ENCODE measurements around the gene MNAT1. TPM values are rescaled to one million over a fixed set of nuclear protein-coding genes. Genes with fewer than 3 reads are reported as not detected.

The MNAT1 gene
- polyA plus RNA-seq, 3 donors, result 4.1 to 5.8 (median 4.5) TPM

DNA sequence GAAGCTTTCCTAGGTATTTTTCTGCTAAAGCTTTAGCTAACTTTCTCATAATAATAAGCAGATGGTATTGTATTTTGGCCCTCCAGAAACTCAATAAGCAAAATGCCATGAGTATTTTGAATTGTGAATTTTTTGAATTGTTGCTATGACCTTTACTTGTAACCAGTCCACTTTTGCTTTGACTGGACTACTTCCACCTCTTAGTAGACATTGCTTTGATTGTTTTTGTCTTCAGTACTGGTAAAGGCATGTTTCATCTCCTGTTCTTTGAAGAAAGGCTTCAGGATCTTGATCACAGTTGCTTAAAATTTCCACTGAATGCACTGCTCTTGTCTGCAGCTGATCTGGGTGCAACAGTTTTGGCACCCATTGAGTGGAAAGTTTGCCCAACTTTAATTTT, 144.0 kb downstream of the MNAT1 start:
- Histone ChIP-seq H3K9me3 (replicated peaks in 1 of 2; ENCODE audit: control insufficient read depth in 1 of 2, insufficient read depth in 1 of 2, low read length in 2 of 2) (peaks cover 0 to 4% of the 10 kb centered on the region in 2 donors), H3K9ac (ENCODE audit: insufficient read depth, low read length, poor library complexity, severe bottlenecking) (no peak overlapping the region), H4K20me1 (ENCODE audit: insufficient read depth, low read length) (no peaks in the 10 kb centered on the region), H3K4me2 (replicated peaks; ENCODE audit: extremely low read depth, low read length, poor library complexity, severe bottlenecking) (no peak overlapping the region), H3K36me3 (replicated peaks in 1 of 2; ENCODE audit: control insufficient read depth in 1 of 2, insufficient read depth in 2 of 2, low read length in 2 of 2) (peaks cover 0 to 7% of the 10 kb centered on the region in 2 donors), H3K4me3 (replicated peaks in 1 of 3; ENCODE audit: low read depth in 2 of 3, low read length in 3 of 3) (no peak overlapping the region), H2AFZ (ENCODE audit: insufficient read depth, low read depth, low read length, poor library complexity, severe bottlenecking) (no peak overlapping the region), H3K4me1 (ENCODE audit: control insufficient read depth in 1 of 2, insufficient read depth in 2 of 2, low read length in 2 of 2) (no peaks in the 10 kb centered on the region), H3K27ac (ENCODE audit: low read depth in 1 of 2, low read length in 2 of 2) (no peak overlapping the region), H3K79me2 (ENCODE audit: insufficient read depth, low read length) (no peaks in the 10 kb centered on the region), H3K27me3 (ENCODE audit: control insufficient read depth in 2 of 2, insufficient read depth in 2 of 2, low read length in 2 of 2) (no peaks in the 10 kb centered on the region)
- H3K36me3 Mint-ChIP-seq, result peaks cover 9 to 20% of the 10 kb centered on the region in 2 donors
- intact Hi-C loops (cut with micrococcal nuclease), result no loop called here
- TF ChIP-seq, protein P1, sequence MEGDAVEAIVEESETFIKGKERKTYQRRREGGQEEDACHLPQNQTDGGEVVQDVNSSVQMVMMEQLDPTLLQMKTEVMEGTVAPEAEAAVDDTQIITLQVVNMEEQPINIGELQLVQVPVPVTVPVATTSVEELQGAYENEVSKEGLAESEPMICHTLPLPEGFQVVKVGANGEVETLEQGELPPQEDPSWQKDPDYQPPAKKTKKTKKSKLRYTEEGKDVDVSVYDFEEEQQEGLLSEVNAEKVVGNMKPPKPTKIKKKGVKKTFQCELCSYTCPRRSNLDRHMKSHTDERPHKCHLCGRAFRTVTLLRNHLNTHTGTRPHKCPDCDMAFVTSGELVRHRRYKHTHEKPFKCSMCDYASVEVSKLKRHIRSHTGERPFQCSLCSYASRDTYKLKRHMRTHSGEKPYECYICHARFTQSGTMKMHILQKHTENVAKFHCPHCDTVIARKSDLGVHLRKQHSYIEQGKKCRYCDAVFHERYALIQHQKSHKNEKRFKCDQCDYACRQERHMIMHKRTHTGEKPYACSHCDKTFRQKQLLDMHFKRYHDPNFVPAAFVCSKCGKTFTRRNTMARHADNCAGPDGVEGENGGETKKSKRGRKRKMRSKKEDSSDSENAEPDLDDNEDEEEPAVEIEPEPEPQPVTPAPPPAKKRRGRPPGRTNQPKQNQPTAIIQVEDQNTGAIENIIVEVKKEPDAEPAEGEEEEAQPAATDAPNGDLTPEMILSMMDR (IDR thresholded peaks at IDR 0.05), result no peak
- DNase-seq, result no peak
- no peak overlapping the region for H3K4me3 Mint-ChIP-seq
- no peak overlapping the region for H3K27ac Mint-ChIP-seq
- H3K9me3 Mint-ChIP-seq, result peaks cover 0 to 13% (median 3%) of the 10 kb centered on the region in 7 donors
- H3K4me1 Mint-ChIP-seq, result no peaks in the 10 kb centered on the region
- peaks cover 0 to 1% (median 0%) of the 10 kb centered on the region in 3 donors for H3K27me3 Mint-ChIP-seq (ENCODE audit: low read depth in 3 of 3)

DNA sequence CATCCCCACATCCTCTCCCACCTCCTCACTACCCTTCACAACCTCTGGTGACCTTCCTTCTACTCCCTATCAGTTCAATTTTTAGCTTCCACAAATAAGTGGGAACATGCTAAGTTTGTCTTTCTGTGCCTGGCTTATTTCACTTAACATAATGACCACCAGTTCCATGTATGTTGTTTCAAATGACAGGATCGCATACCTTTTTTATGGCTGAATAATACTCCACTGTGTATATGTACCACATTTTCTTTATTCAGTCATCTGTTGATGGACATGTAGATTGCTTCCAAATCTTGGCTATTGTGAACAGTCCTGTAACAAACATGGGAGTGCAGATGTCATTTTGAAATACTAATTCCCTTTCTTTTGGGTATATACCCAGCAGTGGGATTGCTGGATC, 147.7 kb downstream of the MNAT1 start:
- H3K4me3 Mint-ChIP-seq, result no peak overlapping the region
- TF ChIP-seq, protein P1 (IDR thresholded peaks at IDR 0.05), result no peak
- no peaks in the 10 kb centered on the region for H3K79me2 ChIP-seq (ENCODE audit: insufficient read depth, low read length)

More for the DNA sequence above, 147.7 kb downstream of the MNAT1 start:
- H3K9ac ChIP-seq (ENCODE audit: insufficient read depth, low read length, poor library complexity, severe bottlenecking), result no peak overlapping the region
- no peaks in the 10 kb centered on the region for H3K4me1 ChIP-seq (ENCODE audit: control insufficient read depth in 1 of 2, insufficient read depth in 2 of 2, low read length in 2 of 2)
- H3K4me2 ChIP-seq (replicated peaks; ENCODE audit: extremely low read depth, low read length, poor library complexity, severe bottlenecking), result no peak overlapping the region
- peaks cover 25 to 33% of the 10 kb centered on the region in 2 donors for H3K36me3 Mint-ChIP-seq
- DNase-seq, result no peak
- peaks cover 0 to 13% of the 10 kb centered on the region in 2 donors for H3K36me3 ChIP-seq (replicated peaks in 1 of 2; ENCODE audit: control insufficient read depth in 1 of 2, insufficient read depth in 2 of 2, low read length in 2 of 2)
- peaks cover 3 to 30% (median 10%) of the 10 kb centered on the region in 7 donors for H3K9me3 Mint-ChIP-seq
- H3K27ac ChIP-seq (ENCODE audit: low read depth in 1 of 2, low read length in 2 of 2), result no peak overlapping the region
- H3K27me3 Mint-ChIP-seq (ENCODE audit: low read depth in 3 of 3), result no peaks in the 10 kb centered on the region
- no CpG with 5 or more reads among the region's 1 CpG for WGBS (ENCODE audit: insufficient coverage)
- H3K4me1 Mint-ChIP-seq, result no peaks in the 10 kb centered on the region
- H3K27me3 ChIP-seq (ENCODE audit: control insufficient read depth in 2 of 2, insufficient read depth in 2 of 2, low read length in 2 of 2), result no peaks in the 10 kb centered on the region
- H3K9me3 ChIP-seq (replicated peaks in 1 of 2; ENCODE audit: control insufficient read depth in 1 of 2, insufficient read depth in 1 of 2, low read length in 2 of 2), result peaks cover 0 to 14% of the 10 kb centered on the region in 2 donors
- H3K4me3 ChIP-seq (replicated peaks in 1 of 3; ENCODE audit: low read depth in 2 of 3, low read length in 3 of 3), result no peak overlapping the region
- H2AFZ ChIP-seq (ENCODE audit: insufficient read depth, low read depth, low read length, poor library complexity, severe bottlenecking), result no peak overlapping the region
- intact Hi-C loops (cut with micrococcal nuclease), result no loop called here
- H4K20me1 ChIP-seq (ENCODE audit: insufficient read depth, low read length), result no peaks in the 10 kb centered on the region
- H3K27ac Mint-ChIP-seq, result no peak overlapping the region

Data from CD14-positive monocyte (primary cell).